IMR-90 (cell line): ENCODE data around the gene OR4E2. TPM values are rescaled to one million over a fixed set of nuclear protein-coding genes. Genes with fewer than 3 reads are reported as not detected.

Experiments used
- ATAC-seq: fragments of 200-7000 bp; cut with Tn5 transposase; 2 replicates; pipeline ENCODE4 v1.9.1; 2020; ENCODE audit warnings: low read depth, mild to moderate bottlenecking, moderate library complexity
- BruUV-seq: library from RNA; stranded (reverse); fragments of 400-500 nt; replicated peaks from 2 replicates; lab custom pipeline; 2021; lab: Mats Ljungman, UMichigan
- CTCF ChIA-PET: fragments of 300-600 bp; formaldehyde crosslinking; extraction: SDS; loops from one replicate; lab custom pipeline; 2021; ENCODE audit warnings: antibody characterized with exemption; lab: Yijun Ruan, JAX
- POLR2A ChIA-PET: fragments of 300-600 bp; sonication (Branson Sonifier 250); formaldehyde crosslinking; loops from one replicate; lab custom pipeline; 2022; ENCODE audit warnings: antibody characterized with exemption; ENCODE audit not compliant: unreplicated experiment; lab: Charles Lee
- DNase-seq: peaks from one replicate; pipeline ENCODE4 v3.0.0; 2013
- H2AFZ ChIP-seq: replicated peaks from 2 replicates; pipeline ENCODE3; 2013; ENCODE audit warnings: low read length, mild to moderate bottlenecking; ENCODE audit not compliant: poor library complexity
- H2AK5ac ChIP-seq: 2 replicates; pipeline ENCODE4 v1.6.1; 2013; ENCODE audit warnings: low read depth, low read length, inconsistent platforms
- H2AK9ac ChIP-seq: replicated peaks from 2 replicates; pipeline ENCODE3; 2013; ENCODE audit warnings: mild to moderate bottlenecking, low read depth, low read length, moderate library complexity; ENCODE audit not compliant: poor library complexity
- H2BK120ac ChIP-seq: 2 replicates; pipeline ENCODE4 v1.6.1; 2013; ENCODE audit warnings: low read depth, low read length, inconsistent platforms
- H2BK15ac ChIP-seq: 3 replicates; pipeline ENCODE4 v1.6.1; 2013; ENCODE audit warnings: low read depth, low read length, inconsistent platforms
- H2BK20ac ChIP-seq: 2 replicates; pipeline ENCODE4 v1.6.1; 2013; ENCODE audit warnings: low read depth, mild to moderate bottlenecking, inconsistent platforms, low read length, moderate library complexity
- H2BK5ac ChIP-seq: 2 replicates; pipeline ENCODE4 v1.6.1; 2013; ENCODE audit warnings: mild to moderate bottlenecking, low read depth, low read length, inconsistent platforms; ENCODE audit not compliant: poor library complexity, severe bottlenecking
- H3K14ac ChIP-seq: replicated peaks from 2 replicates; pipeline ENCODE4 v1.6.1; 2013; ENCODE audit warnings: low read depth, low read length, inconsistent platforms
- H3K18ac ChIP-seq: 2 replicates; pipeline ENCODE4 v1.6.1; 2013; ENCODE audit warnings: low read depth, low read length, control low read depth
- H3K23ac ChIP-seq: 2 replicates; pipeline ENCODE4 v1.6.1; 2013; ENCODE audit warnings: low read depth, low read length, inconsistent platforms
- H3K27ac ChIP-seq: 2 replicates; pipeline ENCODE4 v1.5.1; 2013; ENCODE audit warnings: mild to moderate bottlenecking, control low read depth, low read length; ENCODE audit not compliant: insufficient read depth
- H3K27me3 ChIP-seq: 2 replicates; pipeline ENCODE4 v1.6.1; 2013; ENCODE audit warnings: low read length; ENCODE audit not compliant: control insufficient read depth, insufficient read depth
- H3K36me3 ChIP-seq: 2 replicates; pipeline ENCODE4 v1.6.1; 2013; ENCODE audit warnings: low read length, mixed read lengths; ENCODE audit not compliant: control insufficient read depth, insufficient read depth
- H3K4ac ChIP-seq: 2 replicates; pipeline ENCODE4 v1.6.1; 2013; ENCODE audit warnings: low read depth, low read length, inconsistent platforms
- H3K4me1 ChIP-seq: 2 replicates; pipeline ENCODE4 v1.6.1; 2013; ENCODE audit warnings: low read length, mixed read lengths; ENCODE audit not compliant: control insufficient read depth, insufficient read depth
- H3K4me2 ChIP-seq: 2 replicates; pipeline ENCODE4 v1.6.1; 2013; ENCODE audit warnings: low read depth, mild to moderate bottlenecking, control low read depth, low read length, moderate library complexity
- H3K4me3 ChIP-seq: 2 replicates; pipeline ENCODE4 v1.5.1; 2013; ENCODE audit warnings: low read depth, mild to moderate bottlenecking, control low read depth, low read length, moderate library complexity; ENCODE audit not compliant: insufficient read depth
- H3K56ac ChIP-seq: 2 replicates; pipeline ENCODE4 v1.6.1; 2013; ENCODE audit warnings: low read length, inconsistent platforms; ENCODE audit not compliant: insufficient read depth; ENCODE audit errors: extremely low read depth
- H3K79me1 ChIP-seq, 2 experiments: 2 replicates each; pipeline ENCODE4 v1.6.1; 2013; ENCODE audit warnings: low read length in 2 of 2, inconsistent platforms in 1 of 2, low read depth in 1 of 2
- H3K9ac ChIP-seq: 2 replicates; pipeline ENCODE4 v1.6.1; 2013; ENCODE audit warnings: low read depth, low read length, control low read depth
- H3K9me1 ChIP-seq: 2 replicates; pipeline ENCODE4 v1.6.1; 2013; ENCODE audit warnings: low read length, inconsistent platforms; ENCODE audit not compliant: insufficient read depth
- H3K9me3 ChIP-seq: 2 replicates; pipeline ENCODE4 v1.6.1; 2013; ENCODE audit warnings: low read length; ENCODE audit not compliant: control insufficient read depth, insufficient read depth
- H4K20me1 ChIP-seq: 2 replicates; pipeline ENCODE4 v1.6.1; 2013; ENCODE audit warnings: low read length, inconsistent platforms; ENCODE audit not compliant: insufficient read depth
- H4K5ac ChIP-seq: 2 replicates; pipeline ENCODE4 v1.6.1; 2013; ENCODE audit warnings: mild to moderate bottlenecking, low read depth, low read length, control low read depth
- H4K8ac ChIP-seq, 2 experiments: 2 replicates each; pipeline ENCODE4 v1.6.1; 2013; ENCODE audit warnings: low read depth in 2 of 2, low read length in 2 of 2, control low read depth in 1 of 2, inconsistent platforms in 1 of 2
- H4K91ac ChIP-seq: 2 replicates; pipeline ENCODE4 v1.6.1; 2013; ENCODE audit warnings: low read depth, low read length, inconsistent platforms; ENCODE audit not compliant: insufficient read depth
- CTCF ChIP-seq: conservative IDR thresholded peaks from 2 replicates; pipeline ENCODE4 v1.5.1; 2012; ENCODE audit warnings: mild to moderate bottlenecking, low read depth, low read length, improper control_type of control experiment
- MAZ ChIP-seq: IDR thresholded peaks from 2 replicates; pipeline ENCODE4 v1.6.1; 2012; ENCODE audit warnings: low read depth, mild to moderate bottlenecking, low read length, improper control_type of control experiment, moderate library complexity, borderline replicate concordance
- POLR2A ChIP-seq: IDR thresholded peaks from 2 replicates; pipeline ENCODE4 v1.6.1; 2012; ENCODE audit warnings: mild to moderate bottlenecking, low read depth, low read length
- RAD21 ChIP-seq: IDR thresholded peaks from 2 replicates; pipeline ENCODE4 v1.6.1; 2012; ENCODE audit warnings: low read length, improper control_type of control experiment
- SMC3 ChIP-seq: fragments of 150-350 bp; IDR thresholded peaks from 2 replicates; pipeline ENCODE4 v1.6.1; 2016; ENCODE audit warnings: low read depth, mild to moderate bottlenecking, antibody characterized with exemption, low read length, moderate library complexity
- dilution Hi-C: fragments of 300-500 bp; cut with HindIII; formaldehyde crosslinking; loops from one replicate; pipeline ENCODE4 v1.14.3; 2018; ENCODE audit warnings: low sequenced_read_pairs; ENCODE audit not compliant: unreplicated experiment
- in situ Hi-C: fragments of 300-500 bp; cut with MboI; formaldehyde crosslinking; loops from 3 replicates; pipeline ENCODE4 v1.14.3; 2019; ENCODE audit warnings: low sequenced_read_pairs, inconsistent platforms, mixed read lengths
- intact Hi-C: fragments of 100-400 bp; cut with micrococcal nuclease; formaldehyde crosslinking; loops from 2 replicates; pipeline ENCODE4 v1.10.0; 2022
- polyA plus RNA-seq, 3 experiments: library from polyadenylated mRNA; depleted of rRNA; stranded (reverse); fragments of >200 nt; gene quantifications; 2 replicates each; pipeline ENCODE4 v1.2.3, GENCODE V29; 2012; ENCODE audit warnings: low replicate concordance in 1 of 3
- total RNA-seq: library from RNA; depleted of rRNA; stranded (reverse); fragments of >200 nt; gene quantifications from 2 replicates; pipeline ENCODE4 v1.2.3, GENCODE V29; 2012

OR4E2 gene
- total and polyA plus RNA-seq, 2 of the 4 experiments (the other 2 are of a cell fraction) = not detected

- Histone ChIP-seq H2AK5ac (no peak overlapping the region), H3K4me3 (no peak overlapping the region), H3K9ac (no peak overlapping the region), H2AFZ (no peak overlapping the region), H4K20me1 (no peaks in the 10 kb centered on the region), H4K8ac (no peak overlapping the region), H4K5ac (no peak overlapping the region), H3K4me1 (no peaks in the 10 kb centered on the region), H3K4ac (no peak overlapping the region), H3K9me1 (no peaks in the 10 kb centered on the region), H3K4me2 (no peak overlapping the region), H2BK20ac (no peak overlapping the region), H2BK15ac (no peak overlapping the region), H2BK120ac (no peak overlapping the region), H3K14ac (no peak overlapping the region), H3K27ac (no peak overlapping the region), H2BK5ac (no peak overlapping the region), H3K36me3 (no peaks in the 10 kb centered on the region), H3K9me3 (no peaks in the 10 kb centered on the region), H3K79me1 (no peaks in the 10 kb centered on the region), H2AK9ac (no peak overlapping the region), H3K56ac (no peak overlapping the region), H4K91ac (no peak overlapping the region), H3K23ac (no peak overlapping the region), H3K18ac (no peak overlapping the region), H3K27me3 (no peaks in the 10 kb centered on the region)
- ChIA-PET CTCF (no interaction called here), POLR2A (no interaction called here)
- ATAC-seq (no peak), DNase-seq (no peak)
- dilution Hi-C loops (no loop called here), intact Hi-C loops (no loop called here), in situ Hi-C loops (no loop called here)
- no TSS peak for BruUV-seq
- TF ChIP-seq SMC3 (no peak), POLR2A (no peak), CTCF (no peak), MAZ (no peak), RAD21 (no peak)
Observed at GRCh38 chr14:21704338-21704737, 50.7 kb downstream of the OR4E2 start.
